Smooth muscle cell (in vitro differentiated cells): ENCODE results near the gene RNF220. TPM values are rescaled to one million over a fixed set of nuclear protein-coding genes. Genes with fewer than 3 reads are reported as not detected.

ENCODE experiments used
- DNase-seq: peaks from one replicate; lab custom pipeline; 2025; ENCODE audit not compliant: unreplicated experiment; lab: John Stamatoyannopoulos, UW
- H2AFZ ChIP-seq: fragments of 200-600 bp; sonication (generic); 2 replicates; pipeline ENCODE4 v1.6.0; 2016; ENCODE audit warnings: antibody characterized with exemption, low read depth, mild to moderate bottlenecking
- H3F3A ChIP-seq: fragments of 200-600 bp; sonication (generic); 2 replicates; pipeline ENCODE4 v1.6.0; 2017; ENCODE audit warnings: antibody characterized with exemption, low read depth
- H3K27ac ChIP-seq: fragments of 200-600 bp; sonication (generic); 2 replicates; pipeline ENCODE4 v1.5.1; 2016; ENCODE audit warnings: low read depth, mild to moderate bottlenecking
- H3K27me3 ChIP-seq: fragments of 200-600 bp; sonication (generic); 2 replicates; pipeline ENCODE4 v1.6.1; 2016; ENCODE audit warnings: low read depth, mild to moderate bottlenecking
- H3K36me3 ChIP-seq: fragments of 200-600 bp; sonication (generic); 2 replicates; pipeline ENCODE4 v1.5.1; 2016; ENCODE audit warnings: low read depth
- H3K4me1 ChIP-seq: fragments of 200-600 bp; sonication (generic); 2 replicates; pipeline ENCODE4 v1.5.1; 2016; ENCODE audit warnings: low read depth
- H3K4me2 ChIP-seq: fragments of 200-600 bp; sonication (generic); 2 replicates; pipeline ENCODE4 v1.6.0; 2016; ENCODE audit warnings: mild to moderate bottlenecking
- H3K4me3 ChIP-seq: fragments of 200-600 bp; sonication (generic); 2 replicates; pipeline ENCODE4 v1.5.1; 2016; ENCODE audit warnings: mild to moderate bottlenecking
- H3K79me2 ChIP-seq: fragments of 200-600 bp; sonication (generic); 2 replicates; pipeline ENCODE4 v1.6.0; 2016; ENCODE audit warnings: low read depth, mild to moderate bottlenecking
- H3K9ac ChIP-seq: fragments of 200-600 bp; sonication (generic); 2 replicates; pipeline ENCODE4 v1.6.0; 2016; ENCODE audit warnings: low read depth
- H3K9me3 ChIP-seq: fragments of 200-600 bp; sonication (generic); replicated peaks from 2 replicates; pipeline ENCODE4 v1.5.1; 2016; ENCODE audit warnings: low read depth
- H4K20me1 ChIP-seq: fragments of 200-600 bp; sonication (generic); 2 replicates; pipeline ENCODE4 v1.6.0; 2016; ENCODE audit warnings: low read depth
- CTCF ChIP-seq: fragments of 200-600 bp; sonication (generic); IDR thresholded peaks from 2 replicates; pipeline ENCODE4 v1.5.1; 2017; ENCODE audit warnings: borderline replicate concordance, mild to moderate bottlenecking, antibody characterized with exemption; ENCODE audit not compliant: insufficient read depth, poor library complexity, severe bottlenecking
- WGBS: methylation state at CpG from one replicate; pipeline ENCODE4 v1.1.7; 2016; ENCODE audit warnings: low lambda C conversion rate; 5-methylcytosine and 5-hydroxymethylcytosine counted together
- polyA plus RNA-seq: library from polyadenylated mRNA; unstranded; fragments of >200 nt; fragmentation: Nextera tagmentation; extraction: Ambion mirVana; gene quantifications from 2 replicates; pipeline ENCODE4 v1.2.1, GENCODE V29; 2016
- total RNA-seq: library from RNA; depleted of rRNA; stranded (reverse); fragments of >200 nt; gene quantifications from 2 replicates; pipeline ENCODE4 v1.2.3, GENCODE V29; 2014

Gene RNF220
- total and polyA plus RNA-seq, 2 experiments from 2014 or later: 65.8 to 71.1 TPM

GRCh38 chr1:44689447-44689765 lies 284.4 kb downstream of the RNF220 start:
- Histone ChIP-seq H3K9ac (no peak overlapping the region), H3K4me3 (no peak overlapping the region), H3K4me2 (no peak overlapping the region), H4K20me1 (no peaks in the 10 kb centered on the region), H3K79me2 (no peaks in the 10 kb centered on the region), H3K27ac (no peak overlapping the region), H3K9me3 (no peaks in the 10 kb centered on the region), H3K36me3 (no peaks in the 10 kb centered on the region), H3K27me3 (no peaks in the 10 kb centered on the region), H3K4me1 (no peaks in the 10 kb centered on the region), H3F3A (no peaks in the 10 kb centered on the region), H2AFZ (no peak overlapping the region)
- TF ChIP-seq CTCF: no peak
- WGBS: 81% methylated on average over 3 of the region's 3 CpGs
- no peak for DNase-seq

GRCh38 chr1:44693159-44693558 lies 288.1 kb downstream of the RNF220 start:
- DNase-seq: no peak
- Histone ChIP-seq H3K27me3 (no peaks in the 10 kb centered on the region), H3K36me3 (no peaks in the 10 kb centered on the region), H3K27ac (no peak overlapping the region), H3K4me2 (no peak overlapping the region), H2AFZ (no peak overlapping the region), H3F3A (no peaks in the 10 kb centered on the region), H3K9me3 (no peaks in the 10 kb centered on the region), H3K9ac (no peak overlapping the region), H4K20me1 (no peaks in the 10 kb centered on the region), H3K4me3 (no peak overlapping the region), H3K4me1 (no peaks in the 10 kb centered on the region), H3K79me2 (no peaks in the 10 kb centered on the region)
- 95% methylated on average over 2 of the region's 2 CpGs for WGBS
- no peak for TF ChIP-seq CTCF

GRCh38 chr1:44693900-44694299 lies 288.8 kb downstream of the RNF220 start:
- Histone ChIP-seq H3K9ac (no peak overlapping the region), H3K36me3 (no peaks in the 10 kb centered on the region), H3F3A (no peaks in the 10 kb centered on the region), H3K4me1 (no peaks in the 10 kb centered on the region), H4K20me1 (no peaks in the 10 kb centered on the region), H3K27ac (no peak overlapping the region), H3K4me3 (no peak overlapping the region), H3K4me2 (no peak overlapping the region), H3K79me2 (no peaks in the 10 kb centered on the region), H3K9me3 (no peaks in the 10 kb centered on the region), H3K27me3 (no peaks in the 10 kb centered on the region), H2AFZ (no peak overlapping the region)
- DNase-seq: no peak
- WGBS: 95% methylated on average over 3 of the region's 3 CpGs
- TF ChIP-seq CTCF: no peak

- 93% methylated on average over 7 of the region's 7 CpGs for WGBS
- no peak for TF ChIP-seq CTCF
- Histone ChIP-seq H3K27me3 (no peaks in the 10 kb centered on the region), H3K9ac (no peak overlapping the region), H4K20me1 (no peaks in the 10 kb centered on the region), H3K36me3 (no peaks in the 10 kb centered on the region), H3K27ac (no peak overlapping the region), H2AFZ (no peak overlapping the region), H3K4me1 (no peaks in the 10 kb centered on the region), H3K4me2 (no peak overlapping the region), H3K4me3 (no peak overlapping the region), H3K9me3 (no peaks in the 10 kb centered on the region), H3K79me2 (no peaks in the 10 kb centered on the region), H3F3A (no peaks in the 10 kb centered on the region)
- DNase-seq: no peak
These were observed 289.9 kb downstream of the RNF220 start for GRCh38 chr1:44694863-44695478.
